ENCODE results near the gene SFXN2. TPM values are rescaled to one million over a fixed set of nuclear protein-coding genes. Genes with fewer than 3 reads are reported as not detected.
A peak's percentile ranks its signal among the peaks of the same experiment; 100 is the strongest.

SFXN2 gene
- total and polyA plus RNA-seq, 4 experiments from 2014 or later: 9.5 to 21.7 (median 15.8) TPM

DNA sequence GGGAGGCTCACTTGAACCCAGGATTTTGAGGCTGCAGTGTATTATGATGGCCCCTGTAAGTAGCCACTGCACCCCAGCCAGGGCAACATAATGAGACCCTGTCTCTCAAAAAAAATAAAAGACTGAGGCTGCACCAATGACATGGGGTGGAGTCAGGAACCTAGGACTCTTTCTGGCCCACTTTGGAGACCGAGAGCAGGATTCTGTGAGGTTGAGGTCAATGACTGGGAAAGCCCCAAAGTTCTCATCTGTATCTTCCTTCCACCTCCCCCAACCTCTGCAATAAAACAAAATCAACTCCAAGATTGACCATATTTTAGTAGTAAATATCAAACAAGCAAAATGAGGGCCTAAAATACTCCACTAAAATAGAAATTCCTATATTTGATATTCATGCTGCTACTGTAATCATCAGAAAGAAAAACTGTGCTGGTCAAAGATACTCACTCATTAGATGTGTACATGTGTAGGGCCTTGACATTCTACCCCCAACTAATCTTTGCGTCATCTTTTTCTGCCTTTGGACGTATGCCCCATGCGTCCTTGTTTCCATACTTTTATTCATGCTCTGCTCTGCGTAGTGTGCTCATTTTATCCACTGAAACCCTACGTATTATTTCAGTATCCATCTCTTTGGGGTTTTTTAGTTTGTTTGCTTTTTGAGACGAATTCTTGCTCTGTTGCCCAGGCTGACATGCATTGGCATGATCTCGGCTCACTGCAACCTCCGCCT is 53.2 kb downstream of the SFXN2 start:
- Mint-ChIP-seq H3K36me3 (peaks cover 7 to 26% of the 10 kb centered on the region in 2 donors), H3K9me3 (no peaks in the 10 kb centered on the region), H3K4me3 (no peak overlapping the region), H3K27ac (peak overlapping the region in 4 of 7 donors; percentile 4 to 64 (median 42)), H3K27me3 (no peaks in the 10 kb centered on the region), H3K4me1 (peaks cover 20 to 47% (median 36%) of the 10 kb centered on the region in 4 donors)
- H3K27ac ChIP-seq (ENCODE audit: low read depth, low read length): no peak overlapping the region
- no peaks in the 10 kb centered on the region for H3K36me3 ChIP-seq (ENCODE audit: insufficient read depth, low read length)
- no peak overlapping the region for H3K4me3 ChIP-seq (ENCODE audit: low read length in 2 of 2)
- CTCF ChIA-PET (ENCODE audit: partially characterized antibody): interaction anchor here (1.4 kb wide), 1 partner anchor 13 kb away, joined by 3 read pairs; no protein-coding TSS in a partner anchor
- no peaks in the 10 kb centered on the region for H3K9me3 ChIP-seq (ENCODE audit: control insufficient read depth in 1 of 2, low read length in 2 of 2)
- intact Hi-C loops (cut with micrococcal nuclease): no loop called here
- no peak for DNase-seq
- no peaks in the 10 kb centered on the region for H3K27me3 ChIP-seq (ENCODE audit: insufficient read depth, low read length)
- peaks cover 13% of the 10 kb centered on the region for H3K4me1 ChIP-seq (ENCODE audit: insufficient read depth, low read length)
- POLR2A ChIA-PET (ENCODE audit: partially characterized antibody): no interaction called here

- Mint-ChIP-seq H3K4me1 (peaks cover 34 to 63% (median 46%) of the 10 kb centered on the region in 4 donors), H3K4me3 (no peak overlapping the region), H3K27ac (peak overlapping the region in 4 of 7 donors; percentile 19 to 55 (median 26)), H3K36me3 (peaks cover 9 to 22% of the 10 kb centered on the region in 2 donors), H3K27me3 (no peaks in the 10 kb centered on the region), H3K9me3 (no peaks in the 10 kb centered on the region)
- H3K4me3 ChIP-seq (ENCODE audit: low read length in 2 of 2): no peak overlapping the region
- CTCF ChIA-PET (ENCODE audit: partially characterized antibody): interaction anchor here (1.4 kb wide), 1 partner anchor 15 kb away, joined by 3 read pairs; no protein-coding TSS in a partner anchor
- H3K4me1 ChIP-seq (ENCODE audit: insufficient read depth, low read length): peaks cover 26% of the 10 kb centered on the region
- no peaks in the 10 kb centered on the region for H3K9me3 ChIP-seq (ENCODE audit: control insufficient read depth in 1 of 2, low read length in 2 of 2)
- H3K36me3 ChIP-seq (ENCODE audit: insufficient read depth, low read length): no peaks in the 10 kb centered on the region
- no peak for DNase-seq
- no peak overlapping the region for H3K27ac ChIP-seq (ENCODE audit: low read depth, low read length)
- intact Hi-C loops (cut with micrococcal nuclease): no loop called here
- no peaks in the 10 kb centered on the region for H3K27me3 ChIP-seq (ENCODE audit: insufficient read depth, low read length)
- POLR2A ChIA-PET (ENCODE audit: partially characterized antibody): no interaction called here
Measured at GRCh38 chr10:102769375-102770107, 55.1 kb downstream of the SFXN2 start.

DNA sequence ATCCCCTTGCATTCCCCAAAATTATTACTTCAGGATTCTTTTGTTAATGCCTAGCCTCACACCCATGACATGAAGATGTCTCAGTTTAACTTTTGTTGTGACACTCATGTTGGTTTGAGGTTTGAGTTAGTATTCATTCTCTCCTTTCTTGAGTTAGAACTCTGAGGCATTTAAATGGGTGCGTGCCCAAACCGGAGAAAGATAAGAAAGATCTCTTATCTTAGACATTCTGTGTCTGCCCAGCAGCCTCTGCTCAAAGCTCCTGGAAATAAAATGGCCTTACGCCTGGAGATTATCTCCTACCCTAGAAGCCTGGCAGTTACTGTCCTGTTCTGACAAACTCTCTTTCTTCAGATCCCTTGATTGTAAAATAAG is 55.7 kb downstream of the SFXN2 start:
- no peaks in the 10 kb centered on the region for H3K9me3 Mint-ChIP-seq
- Histone ChIP-seq H3K4me3 (ENCODE audit: low read length in 2 of 2) (no peak overlapping the region), H3K36me3 (ENCODE audit: insufficient read depth, low read length) (no peaks in the 10 kb centered on the region), H3K27me3 (ENCODE audit: insufficient read depth, low read length) (no peaks in the 10 kb centered on the region), H3K27ac (ENCODE audit: low read depth, low read length) (no peak overlapping the region), H3K4me1 (ENCODE audit: insufficient read depth, low read length) (peaks cover 27% of the 10 kb centered on the region), H3K9me3 (ENCODE audit: control insufficient read depth in 1 of 2, low read length in 2 of 2) (no peaks in the 10 kb centered on the region)
- no peak overlapping the region for H3K4me3 Mint-ChIP-seq
- CTCF ChIA-PET (ENCODE audit: partially characterized antibody): no interaction called here
- POLR2A ChIA-PET (ENCODE audit: partially characterized antibody): no interaction called here
- H3K27ac Mint-ChIP-seq: peak overlapping the region in 2 of 7 donors; percentile 42 to 67
- intact Hi-C loops (cut with micrococcal nuclease): no loop called here
- no peaks in the 10 kb centered on the region for H3K27me3 Mint-ChIP-seq
- no peak for DNase-seq
- peaks cover 36 to 65% (median 50%) of the 10 kb centered on the region in 4 donors for H3K4me1 Mint-ChIP-seq
- peaks cover 11 to 24% of the 10 kb centered on the region in 2 donors for H3K36me3 Mint-ChIP-seq

DNA sequence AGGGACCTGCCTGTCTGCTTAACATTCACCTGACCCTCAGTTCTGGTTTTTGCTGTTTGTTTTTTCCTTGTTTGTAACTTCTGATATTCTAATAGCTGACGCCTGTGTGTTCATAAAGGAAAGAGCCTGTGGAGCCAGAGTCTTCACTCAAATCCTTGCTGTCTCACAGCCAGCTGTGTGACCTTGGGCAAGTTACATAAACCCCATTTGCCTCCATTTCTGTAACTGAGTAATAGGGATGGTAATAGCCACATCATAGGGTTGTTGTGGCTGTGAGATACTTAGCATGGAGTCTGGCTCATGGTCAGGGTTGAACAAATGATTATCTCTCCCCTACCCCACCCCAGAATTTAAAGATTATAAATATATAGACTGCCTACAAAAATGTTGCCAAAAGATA is 56.4 kb downstream of the SFXN2 start:
- Histone ChIP-seq H3K27me3 (ENCODE audit: insufficient read depth, low read length) (no peaks in the 10 kb centered on the region), H3K4me1 (ENCODE audit: insufficient read depth, low read length) (peaks cover 34% of the 10 kb centered on the region), H3K4me3 (ENCODE audit: low read length in 2 of 2) (no peak overlapping the region), H3K27ac (ENCODE audit: low read depth, low read length) (no peak overlapping the region), H3K9me3 (ENCODE audit: control insufficient read depth in 1 of 2, low read length in 2 of 2) (no peaks in the 10 kb centered on the region), H3K36me3 (ENCODE audit: insufficient read depth, low read length) (no peaks in the 10 kb centered on the region)
- Mint-ChIP-seq H3K27ac (peak overlapping the region in 1 of 7 donors; percentile 71), H3K4me1 (peaks cover 35 to 69% (median 52%) of the 10 kb centered on the region in 4 donors), H3K4me3 (no peak overlapping the region), H3K27me3 (no peaks in the 10 kb centered on the region), H3K36me3 (peaks cover 8 to 26% of the 10 kb centered on the region in 2 donors), H3K9me3 (no peaks in the 10 kb centered on the region)
- intact Hi-C loops (cut with micrococcal nuclease): no loop called here
- POLR2A ChIA-PET (ENCODE audit: partially characterized antibody): no interaction called here
- CTCF ChIA-PET (ENCODE audit: partially characterized antibody): no interaction called here
- no peak for DNase-seq

- POLR2A ChIA-PET (ENCODE audit: partially characterized antibody): no interaction called here
- DNase-seq: no peak
- intact Hi-C loops (cut with micrococcal nuclease): no loop called here
- H3K27ac ChIP-seq (ENCODE audit: low read depth, low read length): no peak overlapping the region
- H3K4me3 Mint-ChIP-seq: no peak overlapping the region
- H3K4me1 Mint-ChIP-seq: peaks cover 35 to 71% (median 51%) of the 10 kb centered on the region in 4 donors
- CTCF ChIA-PET (ENCODE audit: partially characterized antibody): no interaction called here
- no peaks in the 10 kb centered on the region for H3K9me3 ChIP-seq (ENCODE audit: control insufficient read depth in 1 of 2, low read length in 2 of 2)
- H3K27me3 Mint-ChIP-seq: no peaks in the 10 kb centered on the region
- H3K36me3 ChIP-seq (ENCODE audit: insufficient read depth, low read length): no peaks in the 10 kb centered on the region
- H3K4me3 ChIP-seq (ENCODE audit: low read length in 2 of 2): no peak overlapping the region
- peaks cover 26% of the 10 kb centered on the region for H3K4me1 ChIP-seq (ENCODE audit: insufficient read depth, low read length)
- H3K27ac Mint-ChIP-seq: peak overlapping the region in 4 of 7 donors; percentile 23 to 87 (median 75)
- H3K9me3 Mint-ChIP-seq: no peaks in the 10 kb centered on the region
- H3K27me3 ChIP-seq (ENCODE audit: insufficient read depth, low read length): no peaks in the 10 kb centered on the region
- peaks cover 8 to 31% of the 10 kb centered on the region in 2 donors for H3K36me3 Mint-ChIP-seq
Measured at GRCh38 chr10:102773320-102773719, 58.9 kb downstream of the SFXN2 start.

DNA sequence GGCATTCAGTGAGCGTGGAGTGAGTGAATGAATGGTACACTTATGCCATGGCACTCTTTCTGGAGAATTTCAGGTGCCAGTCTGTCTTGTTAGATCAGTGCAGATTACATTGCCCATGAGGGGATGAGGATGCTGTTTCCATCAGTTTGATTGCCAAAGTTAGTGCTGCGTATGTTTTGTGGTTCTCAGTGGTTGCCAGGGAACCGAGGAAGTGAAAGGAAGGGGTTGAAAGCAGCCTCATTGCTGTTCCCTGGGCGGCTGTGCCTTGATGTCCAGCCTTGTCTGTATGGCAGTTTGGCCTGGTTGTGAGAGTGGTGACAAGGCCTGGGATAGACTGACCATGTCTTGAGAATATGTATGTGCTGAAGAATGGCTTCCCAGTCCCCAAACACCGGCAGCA is 59.5 kb downstream of the SFXN2 start:
- Mint-ChIP-seq H3K4me1 (peaks cover 37 to 73% (median 55%) of the 10 kb centered on the region in 4 donors), H3K27ac (peak overlapping the region; percentile 5 to 87 (median 65)), H3K9me3 (no peaks in the 10 kb centered on the region), H3K27me3 (no peaks in the 10 kb centered on the region), H3K4me3 (peak overlapping the region in 4 of 8 donors; percentile 4 to 57 (median 31)), H3K36me3 (peaks cover 8 to 33% of the 10 kb centered on the region in 2 donors)
- H3K27me3 ChIP-seq (ENCODE audit: insufficient read depth, low read length): no peaks in the 10 kb centered on the region
- H3K27ac ChIP-seq (ENCODE audit: low read depth, low read length): no peak overlapping the region
- CTCF ChIA-PET (ENCODE audit: partially characterized antibody): no interaction called here
- DNase-seq: peak in 4 of 5 donors; percentile 20 to 59 (median 30)
- H3K9me3 ChIP-seq (ENCODE audit: control insufficient read depth in 1 of 2, low read length in 2 of 2): no peaks in the 10 kb centered on the region
- intact Hi-C loops (cut with micrococcal nuclease): no loop called here
- no peak overlapping the region for H3K4me3 ChIP-seq (ENCODE audit: low read length in 2 of 2)
- peaks cover 26% of the 10 kb centered on the region for H3K4me1 ChIP-seq (ENCODE audit: insufficient read depth, low read length)
- H3K36me3 ChIP-seq (ENCODE audit: insufficient read depth, low read length): no peaks in the 10 kb centered on the region
- POLR2A ChIA-PET (ENCODE audit: partially characterized antibody): no interaction called here

GRCh38 chr10:102775201-102775934 is 60.9 kb downstream of the SFXN2 start:
- Mint-ChIP-seq H3K27me3 (no peaks in the 10 kb centered on the region), H3K36me3 (peaks cover 14 to 30% of the 10 kb centered on the region in 2 donors), H3K4me3 (peak overlapping the region in 2 of 8 donors; percentile 20 to 25), H3K27ac (peak overlapping the region in 5 of 7 donors; percentile 19 to 80 (median 55)), H3K4me1 (peaks cover 37 to 68% (median 53%) of the 10 kb centered on the region in 4 donors), H3K9me3 (no peaks in the 10 kb centered on the region)
- Histone ChIP-seq H3K36me3 (ENCODE audit: insufficient read depth, low read length) (no peaks in the 10 kb centered on the region), H3K4me3 (ENCODE audit: low read length in 2 of 2) (no peak overlapping the region), H3K27ac (ENCODE audit: low read depth, low read length) (no peak overlapping the region), H3K9me3 (ENCODE audit: control insufficient read depth in 1 of 2, low read length in 2 of 2) (no peaks in the 10 kb centered on the region), H3K27me3 (ENCODE audit: insufficient read depth, low read length) (no peaks in the 10 kb centered on the region), H3K4me1 (ENCODE audit: insufficient read depth, low read length) (peaks cover 27% of the 10 kb centered on the region)
- no peak for DNase-seq
- intact Hi-C loops (cut with micrococcal nuclease): no loop called here
- ChIA-PET CTCF (ENCODE audit: partially characterized antibody) (interaction anchor here (1.3 kb wide), 1 partner anchor 24 kb away, joined by 3 read pairs; no protein-coding TSS in a partner anchor), POLR2A (ENCODE audit: partially characterized antibody) (no interaction called here)
